Liver (tissue), 9 donors: ENCODE measurements around the gene KRTAP10-5. TPM values are rescaled to one million over a fixed set of nuclear protein-coding genes. Genes with fewer than 3 reads are reported as not detected.

ENCODE experiments used
- DNase-seq: peaks from one replicate; pipeline ENCODE4 v3.0.0-alpha.2; 2017; ENCODE audit warnings: low spot score
- H3K27ac ChIP-seq, 2 donors: one replicate each; pipeline ENCODE4 v1.7.0; 2013; ENCODE audit warnings: inconsistent platforms in 2 of 2, low read length in 2 of 2, control low read depth in 1 of 2, low read depth in 1 of 2, mild to moderate bottlenecking in 1 of 2
- H3K27me3 ChIP-seq, 4 donors: one replicate each; pipeline versions ENCODE4 v1.6.1 to v1.7.0; 2013; ENCODE audit warnings: low read length in 3 of 4, inconsistent platforms in 1 of 4, mild to moderate bottlenecking in 1 of 4, moderate library complexity in 1 of 4; ENCODE audit not compliant: control insufficient read depth in 4 of 4, insufficient read depth in 4 of 4
- H3K36me3 ChIP-seq, 4 donors: one replicate each; pipeline versions ENCODE4 v1.6.1 to v1.7.0; 2013; ENCODE audit warnings: low read length in 3 of 4, mild to moderate bottlenecking in 3 of 4, low read depth in 1 of 4, moderate library complexity in 1 of 4; ENCODE audit not compliant: control insufficient read depth in 4 of 4, insufficient read depth in 3 of 4
- H3K4me1 ChIP-seq, 4 donors: one replicate each; pipeline versions ENCODE4 v1.6.1 to v1.7.0; 2013; ENCODE audit warnings: low read length in 3 of 4, mild to moderate bottlenecking in 3 of 4, moderate library complexity in 1 of 4; ENCODE audit not compliant: control insufficient read depth in 4 of 4, insufficient read depth in 4 of 4
- H3K4me3 ChIP-seq, 3 donors: one replicate each; pipeline versions ENCODE4 v1.6.1 to v1.7.0; 2013; ENCODE audit warnings: low read length in 3 of 3, control low read depth in 1 of 3, low read depth in 1 of 3, mild to moderate bottlenecking in 1 of 3
- H3K9ac ChIP-seq, 2 donors: one replicate each; pipeline ENCODE4 v1.7.0; 2013; ENCODE audit warnings: low read length in 2 of 2, mild to moderate bottlenecking in 2 of 2, moderate library complexity in 2 of 2, control low read depth in 1 of 2, low read depth in 1 of 2
- H3K9me3 ChIP-seq, 4 donors: one replicate each; pipeline versions ENCODE4 v1.6.1 to v1.7.0; 2013; ENCODE audit warnings: low read length in 3 of 4; ENCODE audit not compliant: control insufficient read depth in 4 of 4
- CTCF ChIP-seq: fragments of 150-350 bp; IDR thresholded peaks from 2 replicates; pipeline ENCODE4 v1.5.1; 2017; ENCODE audit warnings: improper control_type of control experiment, low read depth, low read length; ENCODE audit not compliant: missing input control
- EGR1 ChIP-seq, 2 donors: IDR thresholded peaks; 2 replicates each; pipeline ENCODE4 v1.6.1; 2016 to 2018; ENCODE audit warnings: antibody characterized with exemption in 2 of 2, low read depth in 2 of 2
- FOXA1 ChIP-seq: IDR thresholded peaks from 2 replicates; pipeline ENCODE4 v1.6.1; 2016; ENCODE audit warnings: antibody characterized with exemption
- GABPA ChIP-seq, 2 donors: IDR thresholded peaks in 1 of 2; conservative IDR thresholded peaks in 1 of 2; 2 replicates each; pipeline ENCODE4 v1.6.1; 2016; ENCODE audit warnings: antibody characterized with exemption in 2 of 2, mild to moderate bottlenecking in 1 of 2, moderate library complexity in 1 of 2
- HNF4A ChIP-seq, 2 donors: conservative IDR thresholded peaks; 2 replicates each; pipeline ENCODE4 v1.6.1; 2016; ENCODE audit warnings: antibody characterized with exemption in 2 of 2, mild to moderate bottlenecking in 2 of 2
- HNF4G ChIP-seq: IDR thresholded peaks from 2 replicates; pipeline ENCODE4 v1.6.1; 2016; ENCODE audit warnings: antibody characterized with exemption
- JUND ChIP-seq, 2 donors: IDR thresholded peaks; 2 replicates each; pipeline ENCODE4 v1.6.1; 2016; ENCODE audit warnings: antibody characterized with exemption in 2 of 2
- RAD21 ChIP-seq, 2 donors: IDR thresholded peaks; 2 replicates each; pipeline ENCODE4 v1.6.1; 2016; ENCODE audit warnings: antibody characterized with exemption in 2 of 2, mild to moderate bottlenecking in 2 of 2
- RXRA ChIP-seq, 2 donors: IDR thresholded peaks; 2 replicates each; pipeline ENCODE4 v1.6.1; 2017 to 2018; ENCODE audit warnings: antibody characterized with exemption in 2 of 2, mild to moderate bottlenecking in 1 of 2
- TAF1 ChIP-seq: conservative IDR thresholded peaks from 2 replicates; pipeline ENCODE4 v1.6.1; 2016; ENCODE audit warnings: antibody characterized with exemption, mild to moderate bottlenecking
- YY1 ChIP-seq: IDR thresholded peaks from 2 replicates; pipeline ENCODE4 v1.6.1; 2016; ENCODE audit warnings: antibody characterized with exemption, mild to moderate bottlenecking
- WGBS: extraction: QIAGEN DNeasy Blood & Tissue Kit; methylation state at CpG from one replicate; pipeline ENCODE4 v1.1.7; 2013; 5-methylcytosine and 5-hydroxymethylcytosine counted together
- polyA plus RNA-seq, 2 donors: library from polyadenylated mRNA; stranded (reverse) in 1 of 2; unstranded in 1 of 2; fragments of 200-250 nt in 1 of 2; fragments of >200 nt in 1 of 2; fragmentation: Nextera tagmentation in 1 of 2; extraction: Ambion mirVana in 1 of 2; gene quantifications; one replicate each; pipeline versions ENCODE4 v1.2.1 to v1.2.3, GENCODE V29; 2013 to 2015
- total RNA-seq, 2 donors: library from RNA; depleted of rRNA; stranded (reverse); fragments of >200 nt; gene quantifications; one replicate each; pipeline ENCODE4 v1.2.3, GENCODE V29; 2014
- TF ChIP-seq, protein P1 (sequence below): IDR thresholded peaks from 2 replicates; pipeline ENCODE4 v1.6.1; 2016; ENCODE audit warnings: antibody characterized with exemption
- TF ChIP-seq, protein P2 (sequence below): IDR thresholded peaks from 2 replicates; pipeline ENCODE4 v1.6.1; 2016; ENCODE audit warnings: antibody characterized with exemption, mild to moderate bottlenecking
- TF ChIP-seq, protein P3 (sequence below): IDR thresholded peaks from 2 replicates; pipeline ENCODE4 v1.6.1; 2016; ENCODE audit warnings: antibody characterized with exemption
- TF ChIP-seq, protein P4 (sequence below): IDR thresholded peaks from 2 replicates; pipeline ENCODE4 v1.6.1; 2016; ENCODE audit warnings: antibody characterized with exemption
- donor health status: healthy.
- donor health status: healthy.
- donor health status: healthy.
- donor health status: healthy.
- donor health status: healthy.

KRTAP10-5 gene
- total and polyA plus RNA-seq, 4 donors = not detected

- no peak overlapping the region for H3K27ac ChIP-seq
- no peak for TF ChIP-seq CTCF
- TF ChIP-seq FOXA1 = no peak
- no peak for TF ChIP-seq YY1
- TF ChIP-seq TAF1 = no peak
- TF ChIP-seq, protein P1, sequence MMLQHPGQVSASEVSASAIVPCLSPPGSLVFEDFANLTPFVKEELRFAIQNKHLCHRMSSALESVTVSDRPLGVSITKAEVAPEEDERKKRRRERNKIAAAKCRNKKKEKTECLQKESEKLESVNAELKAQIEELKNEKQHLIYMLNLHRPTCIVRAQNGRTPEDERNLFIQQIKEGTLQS = no peak
- TF ChIP-seq, protein P2, sequence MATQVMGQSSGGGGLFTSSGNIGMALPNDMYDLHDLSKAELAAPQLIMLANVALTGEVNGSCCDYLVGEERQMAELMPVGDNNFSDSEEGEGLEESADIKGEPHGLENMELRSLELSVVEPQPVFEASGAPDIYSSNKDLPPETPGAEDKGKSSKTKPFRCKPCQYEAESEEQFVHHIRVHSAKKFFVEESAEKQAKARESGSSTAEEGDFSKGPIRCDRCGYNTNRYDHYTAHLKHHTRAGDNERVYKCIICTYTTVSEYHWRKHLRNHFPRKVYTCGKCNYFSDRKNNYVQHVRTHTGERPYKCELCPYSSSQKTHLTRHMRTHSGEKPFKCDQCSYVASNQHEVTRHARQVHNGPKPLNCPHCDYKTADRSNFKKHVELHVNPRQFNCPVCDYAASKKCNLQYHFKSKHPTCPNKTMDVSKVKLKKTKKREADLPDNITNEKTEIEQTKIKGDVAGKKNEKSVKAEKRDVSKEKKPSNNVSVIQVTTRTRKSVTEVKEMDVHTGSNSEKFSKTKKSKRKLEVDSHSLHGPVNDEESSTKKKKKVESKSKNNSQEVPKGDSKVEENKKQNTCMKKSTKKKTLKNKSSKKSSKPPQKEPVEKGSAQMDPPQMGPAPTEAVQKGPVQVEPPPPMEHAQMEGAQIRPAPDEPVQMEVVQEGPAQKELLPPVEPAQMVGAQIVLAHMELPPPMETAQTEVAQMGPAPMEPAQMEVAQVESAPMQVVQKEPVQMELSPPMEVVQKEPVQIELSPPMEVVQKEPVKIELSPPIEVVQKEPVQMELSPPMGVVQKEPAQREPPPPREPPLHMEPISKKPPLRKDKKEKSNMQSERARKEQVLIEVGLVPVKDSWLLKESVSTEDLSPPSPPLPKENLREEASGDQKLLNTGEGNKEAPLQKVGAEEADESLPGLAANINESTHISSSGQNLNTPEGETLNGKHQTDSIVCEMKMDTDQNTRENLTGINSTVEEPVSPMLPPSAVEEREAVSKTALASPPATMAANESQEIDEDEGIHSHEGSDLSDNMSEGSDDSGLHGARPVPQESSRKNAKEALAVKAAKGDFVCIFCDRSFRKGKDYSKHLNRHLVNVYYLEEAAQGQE = no peak
- TF ChIP-seq HNF4G = no peak
- no peak for TF ChIP-seq HNF4A (conservative IDR thresholded peaks at IDR 0.05)
- no peak for TF ChIP-seq GABPA (IDR thresholded peaks at IDR 0.05 in 1 of 2, conservative IDR thresholded peaks at IDR 0.05 in 1 of 2)
- no peak for TF ChIP-seq EGR1 (IDR thresholded peaks at IDR 0.05; ENCODE audit: low read depth in 2 of 2)
- TF ChIP-seq, protein P3, sequence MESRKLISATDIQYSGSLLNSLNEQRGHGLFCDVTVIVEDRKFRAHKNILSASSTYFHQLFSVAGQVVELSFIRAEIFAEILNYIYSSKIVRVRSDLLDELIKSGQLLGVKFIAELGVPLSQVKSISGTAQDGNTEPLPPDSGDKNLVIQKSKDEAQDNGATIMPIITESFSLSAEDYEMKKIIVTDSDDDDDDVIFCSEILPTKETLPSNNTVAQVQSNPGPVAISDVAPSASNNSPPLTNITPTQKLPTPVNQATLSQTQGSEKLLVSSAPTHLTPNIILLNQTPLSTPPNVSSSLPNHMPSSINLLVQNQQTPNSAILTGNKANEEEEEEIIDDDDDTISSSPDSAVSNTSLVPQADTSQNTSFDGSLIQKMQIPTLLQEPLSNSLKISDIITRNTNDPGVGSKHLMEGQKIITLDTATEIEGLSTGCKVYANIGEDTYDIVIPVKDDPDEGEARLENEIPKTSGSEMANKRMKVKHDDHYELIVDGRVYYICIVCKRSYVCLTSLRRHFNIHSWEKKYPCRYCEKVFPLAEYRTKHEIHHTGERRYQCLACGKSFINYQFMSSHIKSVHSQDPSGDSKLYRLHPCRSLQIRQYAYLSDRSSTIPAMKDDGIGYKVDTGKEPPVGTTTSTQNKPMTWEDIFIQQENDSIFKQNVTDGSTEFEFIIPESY = no peak
- no peak for TF ChIP-seq RXRA (IDR thresholded peaks at IDR 0.05)
- TF ChIP-seq, protein P4, sequence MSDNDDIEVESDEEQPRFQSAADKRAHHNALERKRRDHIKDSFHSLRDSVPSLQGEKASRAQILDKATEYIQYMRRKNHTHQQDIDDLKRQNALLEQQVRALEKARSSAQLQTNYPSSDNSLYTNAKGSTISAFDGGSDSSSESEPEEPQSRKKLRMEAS = no peak
- no peak overlapping the region for H3K4me3 ChIP-seq
- no peaks in the 10 kb centered on the region for H3K27me3 ChIP-seq
- peaks cover 0 to 6% (median 0%) of the 10 kb centered on the region in 4 donors for H3K4me1 ChIP-seq
- no peaks in the 10 kb centered on the region for H3K36me3 ChIP-seq
- WGBS = 82% methylated on average over 3 of the region's 3 CpGs
- H3K9me3 ChIP-seq = peaks cover 0 to 9% (median 3%) of the 10 kb centered on the region in 4 donors
- no peak overlapping the region for H3K9ac ChIP-seq
- no peak for DNase-seq
Observed at GRCh38 chr21:44581158-44581557, 754 bp upstream of the KRTAP10-5 start.

DNA sequence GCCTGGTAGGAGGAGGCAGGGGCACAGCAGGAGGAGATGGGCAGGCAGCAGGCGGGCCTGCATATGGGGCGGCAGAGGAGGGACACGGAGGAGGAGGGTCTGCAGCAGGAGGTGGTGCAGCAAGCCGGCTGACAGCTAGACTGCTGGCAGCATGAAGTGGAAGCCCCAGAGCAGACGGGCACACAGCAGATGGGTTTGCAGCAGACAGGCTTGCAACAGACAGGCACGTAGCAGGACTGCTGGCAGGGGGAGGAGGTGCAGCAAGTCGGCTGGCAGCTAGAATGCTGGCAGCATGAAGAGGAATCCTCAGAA lies 615 bp downstream of the KRTAP10-5 start:
- Histone ChIP-seq H3K4me3 (no peak overlapping the region), H3K27ac (no peak overlapping the region), H3K4me1 (peaks cover 0 to 7% (median 0%) of the 10 kb centered on the region in 4 donors), H3K36me3 (no peaks in the 10 kb centered on the region), H3K27me3 (no peaks in the 10 kb centered on the region), H3K9ac (no peak overlapping the region), H3K9me3 (peaks cover 0 to 4% (median 2%) of the 10 kb centered on the region in 4 donors)
- DNase-seq = no peak
- 80% methylated on average over 7 of the region's 7 CpGs for WGBS
- TF ChIP-seq, protein P1 = no peak
- TF ChIP-seq RAD21 (IDR thresholded peaks at IDR 0.05) (no peak), HNF4G (no peak), JUND (IDR thresholded peaks at IDR 0.05) (no peak), CTCF (no peak), YY1 (no peak), GABPA (IDR thresholded peaks at IDR 0.05 in 1 of 2, conservative IDR thresholded peaks at IDR 0.05 in 1 of 2) (no peak), TAF1 (no peak)
- TF ChIP-seq, protein P3 = no peak
